CD4-positive, CD25-positive, alpha-beta regulatory T cell (primary cell): ENCODE results near the gene NUTM2F. TPM values are rescaled to one million over a fixed set of nuclear protein-coding genes. Genes with fewer than 3 reads are reported as not detected.
"Not testable (repeated sequence)": the region's sequence is repeated elsewhere in the genome, so short reads cannot be mapped to it uniquely, and the experiment has no call there.

Source experiments
- ATAC-seq, 2 donors: fragments of 150-1000 bp; cut with Tn5 transposase; one replicate each; pipeline ENCODE4 v1.10.0; 2021; ENCODE audit warnings: low read depth in 2 of 2, moderate number of reproducible peaks in 2 of 2, moderate library complexity in 1 of 2
- DNase-seq, 3 donors: peaks; one replicate each; pipeline versions ENCODE4 v3.0.0 to v3.0.0-alpha.2; 2012 to 2022; ENCODE audit warnings: mixed read lengths in 1 of 3
- H3K27ac ChIP-seq: one replicate; pipeline ENCODE4 v1.7.0; 2013; ENCODE audit warnings: mild to moderate bottlenecking, low read length; ENCODE audit not compliant: insufficient read depth, poor library complexity, severe bottlenecking
- H3K27me3 ChIP-seq: one replicate; pipeline ENCODE4 v1.7.0; 2013; ENCODE audit warnings: low read length; ENCODE audit not compliant: control insufficient read depth, insufficient read depth
- H3K36me3 ChIP-seq: one replicate; pipeline ENCODE4 v1.7.0; 2013; ENCODE audit warnings: mild to moderate bottlenecking, low read length, moderate library complexity; ENCODE audit not compliant: control insufficient read depth, insufficient read depth
- H3K4me1 ChIP-seq: 2 replicates; pipeline ENCODE4 v1.7.0; 2013; ENCODE audit warnings: mild to moderate bottlenecking, low read length; ENCODE audit not compliant: insufficient read depth, control insufficient read depth, poor library complexity, severe bottlenecking
- H3K4me3 ChIP-seq: one replicate; pipeline ENCODE4 v1.7.0; 2013; ENCODE audit warnings: low read depth, mild to moderate bottlenecking, low read length, moderate library complexity
- H3K9me3 ChIP-seq, 2 experiments: 1 replicate in 1 of 2; 2 replicates in 1 of 2; pipeline ENCODE4 v1.7.0; 2013; ENCODE audit warnings: low read length in 2 of 2, mild to moderate bottlenecking in 1 of 2, moderate library complexity in 1 of 2; ENCODE audit not compliant: control insufficient read depth in 2 of 2
- H3K27ac Mint-ChIP-seq, 3 donors: one replicate each; pipeline ENCODE4 v1.8.0; 2020 to 2022; ENCODE audit warnings: mild to moderate bottlenecking in 3 of 3, mixed read lengths in 3 of 3, moderate library complexity in 2 of 3
- H3K27me3 Mint-ChIP-seq: one replicate; pipeline ENCODE4 v1.8.0; 2022; ENCODE audit warnings: mild to moderate bottlenecking, mixed read lengths
- H3K36me3 Mint-ChIP-seq: one replicate; pipeline ENCODE4 v1.8.0; 2020; ENCODE audit warnings: mixed read lengths
- H3K4me1 Mint-ChIP-seq, 4 donors: one replicate each; pipeline ENCODE4 v1.8.0; 2020 to 2022; ENCODE audit warnings: mixed read lengths in 4 of 4, mild to moderate bottlenecking in 1 of 4
- H3K4me3 Mint-ChIP-seq, 4 donors: one replicate each; pipeline ENCODE4 v1.8.0; 2020 to 2022; ENCODE audit warnings: mild to moderate bottlenecking in 4 of 4, mixed read lengths in 4 of 4, moderate library complexity in 3 of 4
- H3K9me3 Mint-ChIP-seq, 7 donors: one replicate each; pipeline ENCODE4 v1.8.0; 2020 to 2022; ENCODE audit warnings: mixed read lengths in 7 of 7, mild to moderate bottlenecking in 3 of 7, moderate library complexity in 2 of 7
- polyA plus RNA-seq, 4 donors: library from polyadenylated mRNA; unstranded; fragments of 300-500 nt; fragmentation: Illumina TruSeq; gene quantifications; one replicate each; pipeline ENCODE4 v1.2.3, GENCODE V29; 2021
- total RNA-seq: library from RNA; stranded (reverse); gene quantifications from one replicate; pipeline ENCODE4 v1.2.3, GENCODE V29; 2022

Gene NUTM2F
- total and polyA plus RNA-seq, 5 donors from 2014 or later: not detected

GRCh38 chr9:94325583-94325982 lies 2.9 kb downstream of the NUTM2F start:
- not testable (repeated sequence) for H3K27me3 Mint-ChIP-seq, H3K36me3 ChIP-seq, H3K9me3 Mint-ChIP-seq, H3K27ac Mint-ChIP-seq, H3K36me3 Mint-ChIP-seq, H3K4me3 ChIP-seq, ATAC-seq, H3K4me1 ChIP-seq, H3K27ac ChIP-seq, H3K4me3 Mint-ChIP-seq, H3K4me1 Mint-ChIP-seq, DNase-seq, H3K27me3 ChIP-seq, H3K9me3 ChIP-seq

DNA sequence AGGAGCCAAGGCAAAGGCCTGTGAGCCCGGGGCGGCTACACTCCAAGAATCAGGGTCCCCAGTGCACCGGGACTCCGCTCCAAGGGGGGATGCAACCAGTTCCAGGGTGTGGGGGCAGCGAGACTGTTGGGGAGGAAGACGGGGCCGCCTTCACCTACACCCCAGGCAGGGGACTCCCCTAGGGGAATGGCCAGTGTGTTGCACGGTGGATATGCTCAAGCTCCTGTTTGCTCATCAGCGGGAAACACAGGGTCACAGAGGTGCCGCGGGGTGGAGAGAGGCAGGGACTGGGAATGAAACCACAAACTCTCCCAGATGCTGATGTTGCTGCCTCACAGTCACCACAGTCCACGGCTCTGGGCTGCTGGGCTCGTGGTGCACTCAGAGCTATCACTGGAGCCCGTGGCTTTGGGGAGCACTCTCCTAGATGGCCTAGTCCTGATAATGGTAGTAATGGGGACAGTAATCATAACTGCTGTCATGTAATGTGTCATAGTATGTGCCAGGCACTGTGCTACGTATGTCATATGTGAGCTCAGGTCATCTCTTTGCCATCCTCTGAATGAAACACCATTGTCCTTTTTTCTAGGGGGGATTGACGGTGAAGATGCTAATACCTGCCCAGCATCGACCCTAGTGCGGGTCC lies 5.2 kb downstream of the NUTM2F start:
- H3K9me3 ChIP-seq, H3K4me3 Mint-ChIP-seq, ATAC-seq, H3K4me1 ChIP-seq, H3K36me3 Mint-ChIP-seq, H3K27ac ChIP-seq, H3K27me3 Mint-ChIP-seq, H3K4me1 Mint-ChIP-seq, H3K27ac Mint-ChIP-seq, H3K36me3 ChIP-seq, H3K9me3 Mint-ChIP-seq, DNase-seq, H3K4me3 ChIP-seq, H3K27me3 ChIP-seq: not testable (repeated sequence)

DNA sequence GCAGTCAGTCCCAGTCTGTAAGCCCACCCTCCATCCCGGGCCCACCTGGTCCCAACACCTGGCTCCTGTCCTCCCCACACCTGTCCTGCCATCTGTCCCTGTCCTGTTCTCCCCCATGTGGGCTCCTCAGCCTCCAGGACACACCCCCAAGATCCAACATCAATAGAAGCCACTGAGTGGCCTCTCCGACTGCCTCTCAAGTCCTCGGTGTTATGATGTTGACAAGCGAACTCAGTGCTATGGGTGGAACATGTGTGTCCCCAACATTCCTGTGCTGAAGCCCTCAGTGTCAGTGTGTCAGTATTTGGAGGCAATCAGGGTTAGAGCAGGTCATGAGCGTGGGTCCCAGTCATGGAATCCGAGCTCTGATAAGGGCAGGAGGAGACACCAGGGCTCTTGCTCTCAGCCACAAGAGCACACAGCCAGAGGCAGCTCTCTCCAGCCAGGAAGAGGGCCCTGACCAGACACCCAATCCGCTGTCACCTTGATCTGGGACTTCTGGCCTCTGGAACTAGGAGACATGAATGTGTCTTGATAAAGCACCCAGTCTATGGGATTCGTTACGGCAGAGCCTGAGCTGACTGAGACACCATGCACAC lies 6.0 kb downstream of the NUTM2F start:
- H3K27me3 ChIP-seq, H3K4me3 Mint-ChIP-seq, H3K27ac ChIP-seq, H3K9me3 ChIP-seq, H3K4me1 Mint-ChIP-seq, H3K4me3 ChIP-seq, DNase-seq, H3K9me3 Mint-ChIP-seq, H3K36me3 ChIP-seq, H3K36me3 Mint-ChIP-seq, H3K27ac Mint-ChIP-seq, ATAC-seq, H3K27me3 Mint-ChIP-seq, H3K4me1 ChIP-seq: not testable (repeated sequence)

- not testable (repeated sequence) for H3K4me3 Mint-ChIP-seq
Observed at GRCh38 chr9:94317949-94318657, 10.3 kb downstream of the NUTM2F start.

DNA sequence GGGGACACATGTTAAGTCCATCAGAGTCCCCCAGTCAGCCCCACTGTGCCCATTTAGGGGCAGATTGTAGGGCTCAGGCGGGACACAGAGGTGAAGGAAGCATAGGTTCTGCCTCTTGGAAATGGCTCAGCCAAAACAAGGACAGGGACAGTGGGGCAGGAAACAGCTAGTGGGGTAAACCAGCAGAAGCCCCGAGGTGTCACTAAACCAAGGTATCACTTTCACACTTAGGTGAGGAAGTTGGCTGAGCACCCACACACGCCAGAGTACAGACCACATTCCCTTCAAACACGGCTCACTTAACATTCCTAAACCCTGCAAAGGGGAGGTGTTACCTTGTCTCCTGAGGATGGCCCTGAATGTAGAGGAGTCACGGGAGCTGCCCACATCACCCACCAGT lies 12.2 kb downstream of the NUTM2F start:
- not testable (repeated sequence) for H3K4me1 Mint-ChIP-seq, H3K27me3 ChIP-seq, H3K9me3 ChIP-seq, H3K4me1 ChIP-seq, H3K36me3 ChIP-seq, H3K36me3 Mint-ChIP-seq, H3K27ac Mint-ChIP-seq, H3K4me3 Mint-ChIP-seq, DNase-seq, H3K27me3 Mint-ChIP-seq, ATAC-seq, H3K9me3 Mint-ChIP-seq, H3K4me3 ChIP-seq, H3K27ac ChIP-seq

More at GRCh38 chr9:94317949-94318657, 10.3 kb downstream of the NUTM2F start:
- H3K4me1 Mint-ChIP-seq, H3K27ac ChIP-seq, H3K27me3 ChIP-seq, DNase-seq, H3K4me1 ChIP-seq, H3K4me3 ChIP-seq, H3K9me3 ChIP-seq, H3K36me3 ChIP-seq, H3K36me3 Mint-ChIP-seq, H3K27ac Mint-ChIP-seq, H3K9me3 Mint-ChIP-seq, ATAC-seq, H3K27me3 Mint-ChIP-seq: not testable (repeated sequence)

- H3K9me3 Mint-ChIP-seq, H3K4me1 ChIP-seq, DNase-seq, H3K27ac ChIP-seq, ATAC-seq, H3K36me3 ChIP-seq, H3K27ac Mint-ChIP-seq, H3K36me3 Mint-ChIP-seq, H3K9me3 ChIP-seq, H3K27me3 Mint-ChIP-seq, H3K4me1 Mint-ChIP-seq, H3K4me3 Mint-ChIP-seq, H3K27me3 ChIP-seq, H3K4me3 ChIP-seq: not testable (repeated sequence)
Observed at GRCh38 chr9:94315034-94315984, 13.1 kb downstream of the NUTM2F start.

- peaks cover 4% of the 10 kb centered on the region for H3K36me3 ChIP-seq
- H3K4me1 Mint-ChIP-seq: peaks cover 0 to 2% (median 0%) of the 10 kb centered on the region in 4 donors
- no peak overlapping the region for H3K27ac Mint-ChIP-seq
- no peaks in the 10 kb centered on the region for H3K4me1 ChIP-seq
- ATAC-seq: no peak
- no peak for DNase-seq
- no peak overlapping the region for H3K4me3 Mint-ChIP-seq
- no peaks in the 10 kb centered on the region for H3K27me3 ChIP-seq
- H3K27ac ChIP-seq: no peak overlapping the region
- peaks cover 30% of the 10 kb centered on the region for H3K36me3 Mint-ChIP-seq
- no peaks in the 10 kb centered on the region for H3K27me3 Mint-ChIP-seq
- H3K9me3 Mint-ChIP-seq: no peaks in the 10 kb centered on the region
- H3K4me3 ChIP-seq: no peak overlapping the region
- H3K9me3 ChIP-seq: no peaks in the 10 kb centered on the region
Observed at GRCh38 chr9:94303321-94303720, 25.1 kb downstream of the NUTM2F start.
